GM19467 (cell line): ENCODE data around the gene LDLRAD2.
"Not testable (repeated sequence)": the region's sequence is repeated elsewhere in the genome, so short reads cannot be mapped to it uniquely, and the experiment has no call there.

Experiments
- ATAC-seq: cut with Tn5 transposase; IDR thresholded peaks from one replicate; pipeline ENCODE4 v1.9.1; 2021; ENCODE audit warnings: mild to moderate bottlenecking, moderate library complexity; ENCODE audit not compliant: unreplicated experiment

The LDLRAD2 gene

GRCh38 chr1:21811875-21812305 is at the start of gene LDLRAD2:
Gene LDLRAD2 (plus strand): TSS chr1:21812265. CDS start chr1:21812452, 187 bp downstream.
- no peak for ATAC-seq

GRCh38 chr1:21763236-21763635 is 48.8 kb upstream of the LDLRAD2 start:
- ATAC-seq: no peak

- no peak for ATAC-seq
Observed at GRCh38 chr1:21763694-21764419, 48.2 kb upstream of the LDLRAD2 start.

GRCh38 chr1:21764615-21765423 is 47.2 kb upstream of the LDLRAD2 start:
- no peak for ATAC-seq

- no peak for ATAC-seq
Observed at GRCh38 chr1:21766210-21766609, 45.9 kb upstream of the LDLRAD2 start.

GRCh38 chr1:21767106-21767505 is 45.0 kb upstream of the LDLRAD2 start:
- ATAC-seq: not testable (repeated sequence)

GRCh38 chr1:21770201-21770600 is 41.9 kb upstream of the LDLRAD2 start:
- no peak for ATAC-seq

GRCh38 chr1:21770602-21771001 is 41.5 kb upstream of the LDLRAD2 start:
- ATAC-seq: not testable (repeated sequence)

GRCh38 chr1:21771672-21772071 is 40.4 kb upstream of the LDLRAD2 start:
- ATAC-seq: not testable (repeated sequence)

GRCh38 chr1:21773585-21773984 is 38.5 kb upstream of the LDLRAD2 start:
- peak; percentile 63 for ATAC-seq

GRCh38 chr1:21774835-21775549 is 37.1 kb upstream of the LDLRAD2 start:
- ATAC-seq: no peak

- ATAC-seq: no peak
Observed at GRCh38 chr1:21775550-21775914, 36.5 kb upstream of the LDLRAD2 start.

- ATAC-seq: no peak
Observed at GRCh38 chr1:21775985-21776562, 36.0 kb upstream of the LDLRAD2 start.

- ATAC-seq: not testable (repeated sequence)
Observed at GRCh38 chr1:21776925-21777324, 35.1 kb upstream of the LDLRAD2 start.

- ATAC-seq: no peak
Observed at GRCh38 chr1:21778405-21778727, 33.7 kb upstream of the LDLRAD2 start.

- no peak for ATAC-seq
Observed at GRCh38 chr1:21779613-21780521, 32.2 kb upstream of the LDLRAD2 start.

- peak; percentile 12 for ATAC-seq
Observed at GRCh38 chr1:21781815-21782348, 30.2 kb upstream of the LDLRAD2 start.

GRCh38 chr1:21782349-21782867 is 29.7 kb upstream of the LDLRAD2 start:
- ATAC-seq: peak; percentile 9

- peak; percentile 62 for ATAC-seq
Observed at GRCh38 chr1:21782868-21783678, 29.0 kb upstream of the LDLRAD2 start, which contains the start of gene USP48. Gene USP48 (minus strand): TSS chr1:21783149. CDS start chr1:21782957, 192 bp downstream.
